ENCODE data around the gene PRSS22. TPM values are rescaled to one million over a fixed set of nuclear protein-coding genes. Genes with fewer than 3 reads are reported as not detected.

PRSS22 gene
- polyA plus RNA-seq, 3 donors: 6.8 to 7.4 (median 7.0) TPM

DNA sequence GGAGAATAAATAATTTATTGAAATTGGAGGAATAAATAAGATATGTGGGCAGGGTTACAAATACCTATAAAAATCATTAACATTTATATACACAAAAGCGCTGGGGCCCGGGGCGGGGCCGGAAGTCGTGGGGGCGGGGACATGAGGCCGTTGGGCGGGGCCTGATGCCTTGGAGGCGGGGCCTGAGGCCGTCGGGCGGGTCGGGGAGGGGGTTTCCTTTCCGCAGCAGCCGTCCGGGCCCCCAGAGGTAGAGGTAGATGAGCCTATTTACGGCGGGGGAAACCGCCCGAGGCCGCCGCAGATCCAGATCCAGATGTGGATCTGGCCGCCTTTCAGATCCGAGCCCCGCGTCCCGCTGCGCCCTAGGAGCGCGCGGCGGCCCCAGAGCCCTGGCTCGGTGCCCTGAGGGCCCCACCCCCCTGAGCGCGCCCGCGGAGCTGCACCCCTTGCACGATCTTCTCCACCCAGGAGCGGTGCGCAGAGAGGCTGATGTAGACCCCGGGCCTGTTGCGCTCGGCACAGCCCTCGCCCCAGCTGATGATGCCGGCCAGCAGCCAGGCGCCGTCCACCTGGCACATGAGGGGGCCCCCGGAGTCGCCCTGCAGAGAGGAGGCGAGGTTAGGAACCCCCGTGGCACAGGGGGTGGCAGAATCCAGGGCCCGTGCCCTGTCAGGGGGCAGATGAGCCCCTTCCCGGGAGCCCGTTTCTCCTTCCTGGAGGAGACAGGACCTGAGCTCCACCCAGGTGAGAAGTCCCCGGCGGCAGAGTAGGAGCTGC is 5.1 kb downstream of the PRSS22 start:
- DNase-seq (ENCODE audit: low read depth in 3 of 3, low spot score in 2 of 3): no peak

- no peak for DNase-seq (ENCODE audit: low read depth in 3 of 3, low spot score in 2 of 3)
Measured at GRCh38 chr16:2852003-2852730, 5.8 kb downstream of the PRSS22 start.

DNA sequence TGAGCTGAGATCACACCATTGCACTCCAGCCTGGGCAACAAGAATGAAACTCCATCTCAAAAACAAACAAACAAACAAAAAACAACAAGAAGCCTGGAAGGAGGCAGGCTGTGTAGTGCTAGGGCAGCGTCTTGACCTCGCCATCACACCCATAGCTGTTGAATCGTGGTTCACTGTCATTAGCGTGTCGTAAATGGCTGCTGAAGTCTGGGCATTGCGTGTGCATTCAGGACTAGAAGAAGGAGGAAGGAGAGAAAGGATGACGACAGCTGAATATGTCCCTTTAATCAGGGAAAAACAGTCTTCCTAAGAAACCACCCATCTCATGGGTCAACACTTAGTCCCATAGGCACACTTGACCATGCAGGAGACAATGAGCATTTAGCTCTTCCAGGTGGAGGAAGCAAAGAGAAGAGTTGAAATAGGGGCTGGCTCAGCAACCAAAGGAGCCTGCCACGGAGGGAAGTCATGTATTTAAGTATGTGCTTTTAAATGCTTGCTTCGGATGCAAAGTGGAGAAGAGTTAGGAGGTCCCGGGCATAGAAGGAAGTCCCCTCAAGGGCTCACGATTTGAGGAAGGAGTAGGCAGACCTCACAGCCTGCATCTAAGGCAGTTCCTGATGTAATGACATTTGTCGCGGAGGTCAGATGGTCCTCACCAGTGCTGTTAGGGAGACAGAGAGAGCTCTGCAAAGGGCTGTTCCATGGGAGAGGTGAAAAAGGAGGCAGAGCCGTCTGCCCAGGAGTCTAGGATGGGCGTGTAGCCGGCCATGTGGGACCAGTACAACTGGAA is 8.8 kb downstream of the PRSS22 start:
- no peak for DNase-seq (ENCODE audit: low read depth in 3 of 3, low spot score in 2 of 3)

DNA sequence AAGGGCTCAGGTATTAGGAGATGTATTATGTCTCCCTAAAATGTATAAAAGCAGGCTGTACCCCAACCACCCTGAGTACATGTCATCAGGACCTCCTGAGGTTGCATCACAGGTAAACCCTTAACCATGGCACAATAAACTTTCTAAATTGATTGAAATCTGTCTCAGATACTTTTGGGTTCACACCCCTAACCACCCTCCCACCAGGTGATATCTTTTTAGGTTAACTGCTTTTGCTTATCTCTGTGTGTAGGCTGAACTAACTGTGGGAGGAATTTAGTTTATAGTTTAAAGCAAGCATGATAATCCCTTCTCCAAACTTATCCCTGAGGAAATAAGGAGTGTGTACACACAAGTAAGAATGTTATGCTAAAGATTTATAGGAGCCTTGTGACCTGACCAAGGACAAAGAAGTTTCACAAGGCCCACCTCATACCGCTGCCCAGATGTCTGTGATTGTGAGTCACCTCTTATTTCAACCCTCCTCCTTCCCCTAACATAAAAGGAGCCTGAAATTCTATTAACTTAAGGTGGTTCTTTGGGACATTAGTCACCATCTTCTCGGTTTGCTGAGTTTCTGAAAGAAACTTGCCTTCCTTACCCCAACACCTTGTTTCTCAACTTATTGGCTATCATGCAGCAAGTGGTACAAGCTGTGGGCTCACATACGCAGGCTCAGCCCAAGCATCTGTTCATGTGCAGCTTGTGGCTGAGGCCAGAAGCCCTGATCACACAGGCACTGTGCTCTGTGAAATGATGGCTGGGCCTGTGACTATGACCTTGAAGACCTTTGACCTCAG is 11.3 kb downstream of the PRSS22 start:
- DNase-seq (ENCODE audit: low read depth in 3 of 3, low spot score in 2 of 3): no peak

DNA sequence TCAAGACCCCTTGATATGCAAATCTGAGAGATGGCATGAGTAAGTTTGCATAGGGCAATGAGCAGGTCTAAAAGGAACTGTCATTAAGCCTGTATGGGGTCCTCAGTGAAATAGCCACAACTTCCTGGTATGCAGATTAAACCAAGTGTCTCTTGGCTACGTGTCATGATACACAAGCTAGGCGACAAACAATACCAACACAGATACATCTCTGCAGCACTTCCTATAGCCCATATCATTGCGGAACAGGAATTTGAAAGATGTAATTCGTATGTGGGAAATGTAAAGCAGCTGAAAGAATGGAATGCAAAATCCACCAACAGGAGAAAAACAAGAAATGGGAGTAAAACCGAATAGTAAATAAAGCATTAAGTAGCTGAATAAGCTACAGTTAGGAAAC is 12.9 kb downstream of the PRSS22 start:
- no peak for DNase-seq (ENCODE audit: low read depth in 3 of 3, low spot score in 2 of 3)

DNA sequence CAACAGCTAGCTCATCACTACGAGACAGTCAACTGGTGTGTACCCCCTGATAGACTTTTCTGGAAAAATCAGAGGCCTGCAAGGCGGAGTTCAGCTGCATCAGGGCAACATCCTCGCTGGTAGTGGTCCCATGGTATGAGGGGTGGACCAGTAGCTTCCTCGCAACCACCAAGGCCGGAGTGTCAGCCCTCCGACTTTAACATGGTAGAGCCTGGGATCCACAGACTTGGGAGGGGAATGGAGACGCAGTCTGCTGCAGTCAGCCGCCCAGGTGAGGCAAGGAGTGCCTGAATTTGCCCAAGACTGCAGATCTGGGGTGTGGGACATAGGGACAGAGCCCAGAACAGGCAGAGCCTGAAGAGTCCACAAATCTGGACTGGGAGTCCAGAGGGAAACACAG is 14.4 kb downstream of the PRSS22 start:
- no peak for DNase-seq (ENCODE audit: low read depth in 3 of 3, low spot score in 2 of 3)

DNA sequence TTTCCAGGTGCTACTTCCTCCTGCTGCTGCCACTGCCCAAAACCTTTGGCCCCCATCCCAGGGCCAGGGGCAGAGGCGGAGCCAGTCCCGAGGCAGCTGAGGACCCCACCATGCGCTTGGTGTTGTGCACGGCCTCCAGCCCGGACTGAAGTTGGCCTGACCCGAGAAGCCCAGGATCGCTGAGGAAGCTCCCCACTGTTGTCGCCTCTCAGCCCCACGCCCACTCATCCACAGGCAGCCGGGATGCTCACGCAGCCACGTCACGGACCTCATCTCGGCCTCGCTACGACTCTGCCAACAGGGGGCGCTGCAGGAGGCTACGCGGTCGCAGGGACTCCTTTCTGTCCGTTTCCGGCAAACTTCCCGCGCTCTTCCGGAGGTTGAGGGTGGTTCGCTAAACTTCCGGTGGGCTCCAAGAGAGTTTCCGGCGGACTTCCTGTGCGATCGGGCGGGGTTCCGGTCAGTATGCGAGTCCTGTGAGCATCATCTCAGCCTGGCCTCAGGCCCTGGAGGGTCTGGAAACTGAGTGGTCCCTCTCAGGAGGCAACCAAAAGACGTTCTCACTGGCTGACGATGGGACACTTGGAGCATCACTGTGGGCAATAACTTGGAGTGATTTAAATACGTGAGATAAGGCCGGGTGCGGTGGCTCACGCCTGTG is 15.5 kb downstream of the PRSS22 start:
- DNase-seq (ENCODE audit: low read depth in 3 of 3, low spot score in 2 of 3): no peak

- no peak for DNase-seq (ENCODE audit: low read depth in 3 of 3, low spot score in 2 of 3)
Measured at GRCh38 chr16:2841606-2842339, 16.2 kb downstream of the PRSS22 start.

GRCh38 chr16:2840914-2841313 is 17.1 kb downstream of the PRSS22 start:
- DNase-seq (ENCODE audit: low read depth in 3 of 3, low spot score in 2 of 3): no peak

DNA sequence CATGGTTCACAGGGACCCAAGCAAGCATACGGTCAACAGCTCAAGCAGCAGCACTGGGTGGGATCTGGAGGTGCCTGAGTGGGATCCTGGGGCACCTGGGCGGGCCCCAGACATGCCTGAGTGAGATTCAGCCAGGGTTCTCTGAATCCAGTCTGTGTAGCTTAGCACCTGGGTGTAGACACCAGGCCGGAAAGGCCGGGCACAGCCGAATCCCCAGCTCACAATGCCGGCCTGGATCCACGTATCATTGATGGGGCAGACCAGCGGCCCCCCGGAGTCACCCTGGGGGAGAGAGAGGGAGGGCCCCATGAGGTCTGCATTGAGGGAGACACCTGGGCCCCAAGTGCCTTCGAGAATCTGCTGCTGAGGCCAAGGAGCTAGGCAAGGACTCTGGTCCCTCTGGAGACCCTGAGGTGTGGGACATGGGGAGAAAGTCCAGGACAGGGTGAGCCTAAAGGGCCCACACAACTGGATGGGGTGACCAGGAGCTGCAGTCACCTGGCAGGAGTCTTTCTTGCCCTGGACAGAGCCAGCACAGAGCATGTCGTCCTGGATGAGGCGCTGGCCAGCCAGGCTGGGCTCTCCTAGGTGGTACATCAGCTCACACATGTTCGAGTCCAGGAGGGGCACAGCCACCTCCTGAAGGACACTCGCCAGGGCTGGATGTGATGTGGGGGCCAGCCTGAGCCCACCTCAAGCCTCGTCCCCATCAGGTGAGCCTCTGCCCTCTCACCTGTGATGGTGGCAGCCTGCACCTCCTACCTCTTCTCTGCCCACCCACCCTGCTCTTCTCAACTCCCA is 18.1 kb downstream of the PRSS22 start:
- DNase-seq (ENCODE audit: low read depth in 3 of 3, low spot score in 2 of 3): no peak

- DNase-seq (ENCODE audit: low read depth in 3 of 3, low spot score in 2 of 3): no peak
Measured at GRCh38 chr16:2838928-2839327, 19.0 kb downstream of the PRSS22 start.

DNA sequence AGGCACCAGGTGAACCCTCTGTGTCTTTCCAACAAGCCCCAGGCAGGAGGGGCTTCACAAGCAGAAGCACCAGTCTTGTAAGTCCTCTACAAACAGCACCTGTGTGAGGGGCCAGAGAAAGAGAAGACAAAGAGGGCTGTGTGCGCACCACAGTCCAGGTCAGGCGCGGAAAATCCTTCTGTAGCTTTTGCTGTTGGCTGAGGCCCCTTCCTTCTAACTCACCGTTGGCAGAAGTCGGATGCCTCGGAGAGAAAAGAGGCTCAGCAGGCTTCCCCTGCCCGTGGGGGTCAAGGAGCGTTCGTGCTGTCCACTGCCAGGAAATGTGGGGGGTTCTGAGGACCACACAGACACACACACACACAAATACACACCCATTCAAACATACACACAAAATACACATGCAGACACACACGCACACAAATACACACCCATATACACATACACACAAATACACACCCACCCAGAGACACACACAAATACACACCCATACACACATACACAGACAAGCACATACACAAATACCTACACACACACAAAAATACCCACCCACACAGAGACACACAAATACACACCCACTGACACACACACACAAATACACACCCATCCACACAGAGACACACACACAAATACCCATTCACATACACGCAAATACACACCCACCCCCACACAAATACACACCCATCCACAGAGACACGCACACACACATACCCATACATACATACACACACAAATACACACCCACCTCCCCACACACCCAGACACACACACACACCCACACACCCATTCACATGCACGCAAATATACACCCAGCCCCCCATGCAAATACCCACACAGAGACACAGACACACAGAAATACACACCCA is 21.1 kb downstream of the PRSS22 start:
- no peak for DNase-seq (ENCODE audit: low read depth in 3 of 3, low spot score in 2 of 3)

GRCh38 chr16:2835638-2836493 is 22.1 kb downstream of the PRSS22 start:
- no peak for DNase-seq (ENCODE audit: low read depth in 3 of 3, low spot score in 2 of 3)

GRCh38 chr16:2834968-2835367 is 23.0 kb downstream of the PRSS22 start:
- no peak for DNase-seq (ENCODE audit: low read depth in 3 of 3, low spot score in 2 of 3)

DNA sequence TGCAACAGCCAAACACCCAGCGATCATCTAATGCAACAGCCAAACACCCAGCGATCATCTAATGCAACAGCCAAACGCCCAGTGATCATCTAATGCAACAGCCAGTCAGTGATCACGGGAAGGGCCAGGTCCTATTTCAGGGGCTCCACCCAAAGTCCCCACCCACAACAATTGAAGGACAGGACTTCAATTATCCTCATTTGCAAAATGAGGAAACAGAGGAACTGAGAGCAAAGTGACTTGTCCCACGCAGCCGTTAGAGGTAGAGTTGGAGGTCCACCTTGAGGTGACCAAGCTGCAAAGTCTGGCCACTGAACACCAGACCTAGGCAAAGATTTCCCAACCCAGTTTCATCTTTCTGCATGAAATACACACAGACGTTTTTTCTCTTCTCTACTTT is 24.2 kb downstream of the PRSS22 start:
- DNase-seq (ENCODE audit: low read depth in 3 of 3, low spot score in 2 of 3): no peak

DNA sequence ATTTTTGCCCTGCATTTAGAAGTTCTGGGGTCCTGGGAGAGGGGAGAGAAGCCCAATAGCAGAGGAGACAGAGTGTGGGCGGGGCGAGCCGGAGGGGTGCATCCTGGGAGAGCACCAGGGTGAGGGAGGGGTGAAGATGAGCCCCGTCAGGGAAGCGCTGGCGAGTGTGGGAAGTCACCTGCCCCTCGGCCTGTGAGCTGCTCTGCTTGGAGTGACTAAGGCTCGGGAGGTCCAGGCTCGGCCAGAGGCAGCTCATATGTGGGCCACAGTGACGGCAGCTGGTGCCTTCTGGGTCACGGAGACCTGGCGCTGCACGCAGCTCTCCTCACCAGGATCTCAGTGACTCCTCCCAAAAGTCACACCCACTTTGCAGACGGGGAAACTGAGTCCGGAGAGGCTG is 26.8 kb downstream of the PRSS22 start:
- DNase-seq (ENCODE audit: low read depth in 3 of 3, low spot score in 2 of 3): no peak

- DNase-seq (ENCODE audit: low read depth in 3 of 3, low spot score in 2 of 3): no peak
Measured at GRCh38 chr16:2830355-2830695, 27.6 kb downstream of the PRSS22 start.

Measured in right renal cortex interstitium (tissue), 3 donors.